H9 (cell line): Measurements from ENCODE around the gene PIP4P1. TPM values are rescaled to one million over a fixed set of nuclear protein-coding genes. Genes with fewer than 3 reads are reported as not detected.

Source experiments
- DNase-seq: peaks from one replicate; pipeline ENCODE4 v3.0.0-alpha.2; 2017
- H2AFZ ChIP-seq: one replicate; pipeline ENCODE4 v1.6.1; 2013; ENCODE audit warnings: mild to moderate bottlenecking, low read length, control low read depth, moderate library complexity
- H2AK5ac ChIP-seq: 2 replicates; pipeline ENCODE4 v1.6.1; 2013; ENCODE audit warnings: low read length, control low read depth, mixed read lengths; ENCODE audit not compliant: insufficient read length
- H2BK120ac ChIP-seq: one replicate; pipeline ENCODE4 v1.6.1; 2013; ENCODE audit warnings: low read depth, mild to moderate bottlenecking, low read length, control low read depth, inconsistent platforms; ENCODE audit not compliant: poor library complexity, severe bottlenecking
- H2BK12ac ChIP-seq: 2 replicates; pipeline ENCODE4 v1.6.1; 2013; ENCODE audit warnings: low read length, control low read depth, mixed read lengths, low read depth; ENCODE audit not compliant: insufficient read length
- H2BK15ac ChIP-seq: 2 replicates; pipeline ENCODE4 v1.6.1; 2013; ENCODE audit warnings: low read depth, low read length, control low read depth
- H2BK20ac ChIP-seq: one replicate; pipeline ENCODE4 v1.6.1; 2013; ENCODE audit warnings: low read depth, mild to moderate bottlenecking, low read length, control low read depth, inconsistent platforms; ENCODE audit not compliant: poor library complexity, severe bottlenecking
- H2BK5ac ChIP-seq: 2 replicates; pipeline ENCODE4 v1.6.1; 2013; ENCODE audit warnings: low read length, control low read depth, mixed read lengths; ENCODE audit not compliant: insufficient read length
- H3K14ac ChIP-seq: 2 replicates; pipeline ENCODE4 v1.6.1; 2013; ENCODE audit warnings: low read length, control low read depth; ENCODE audit not compliant: insufficient read depth
- H3K18ac ChIP-seq: 2 replicates; pipeline ENCODE4 v1.6.1; 2013; ENCODE audit warnings: low read depth, mild to moderate bottlenecking, mixed read lengths, low read length, control low read depth; ENCODE audit not compliant: insufficient read length
- H3K23ac ChIP-seq: 2 replicates; pipeline ENCODE4 v1.6.1; 2013; ENCODE audit warnings: low read length, control low read depth, mixed read lengths, low read depth; ENCODE audit not compliant: insufficient read length
- H3K23me2 ChIP-seq: 2 replicates; pipeline ENCODE4 v1.6.1; 2013; ENCODE audit warnings: low read depth, mild to moderate bottlenecking, mixed read lengths, low read length, control low read depth; ENCODE audit not compliant: insufficient read length, poor library complexity, severe bottlenecking
- H3K27ac ChIP-seq: 2 replicates; pipeline ENCODE4 v1.5.1; 2013; ENCODE audit warnings: low read length, control low read depth, mixed read lengths, low read depth; ENCODE audit not compliant: insufficient read length
- H3K27me3 ChIP-seq: 2 replicates; pipeline ENCODE4 v1.6.1; 2013; ENCODE audit warnings: low read length, control low read depth, inconsistent platforms; ENCODE audit not compliant: insufficient read depth
- H3K4ac ChIP-seq: 2 replicates; pipeline ENCODE4 v1.6.1; 2013; ENCODE audit warnings: low read depth, mild to moderate bottlenecking, control low read depth, inconsistent platforms, low read length, moderate library complexity
- H3K4me1 ChIP-seq: 2 replicates; pipeline ENCODE4 v1.6.1; 2013; ENCODE audit warnings: low read length, control low read depth, inconsistent platforms; ENCODE audit not compliant: insufficient read depth
- H3K4me2 ChIP-seq: 2 replicates; pipeline ENCODE4 v1.6.1; 2013; ENCODE audit warnings: low read length, control low read depth, mixed read lengths; ENCODE audit not compliant: insufficient read length, insufficient read depth
- H3K56ac ChIP-seq: 2 replicates; pipeline ENCODE4 v1.6.1; 2013; ENCODE audit warnings: low read depth, mild to moderate bottlenecking, mixed read lengths, low read length, control low read depth; ENCODE audit not compliant: insufficient read length
- H3K79me1 ChIP-seq: 2 replicates; pipeline ENCODE4 v1.6.1; 2013; ENCODE audit warnings: low read depth, mild to moderate bottlenecking, moderate library complexity, low read length, control low read depth, inconsistent platforms; ENCODE audit not compliant: insufficient read depth, poor library complexity, severe bottlenecking
- H3K79me2 ChIP-seq: 2 replicates; pipeline ENCODE4 v1.6.1; 2013; ENCODE audit warnings: low read length, control low read depth, inconsistent platforms; ENCODE audit not compliant: insufficient read depth
- H3K9ac ChIP-seq: 2 replicates; pipeline ENCODE4 v1.6.1; 2013; ENCODE audit warnings: low read length, control low read depth, mixed read lengths; ENCODE audit not compliant: insufficient read length; ENCODE audit errors: extremely low read depth
- H3K9me3 ChIP-seq: one replicate; pipeline ENCODE4 v1.6.1; 2013; ENCODE audit warnings: low read depth, low read length, inconsistent platforms; ENCODE audit not compliant: control insufficient read depth
- H3T11ph ChIP-seq: one replicate; pipeline ENCODE4 v1.6.1; 2013; ENCODE audit warnings: mild to moderate bottlenecking, low read length, control low read depth, inconsistent platforms
- H4K20me1 ChIP-seq: one replicate; pipeline ENCODE4 v1.6.1; 2013; ENCODE audit not compliant: control insufficient read depth, insufficient read length, insufficient read depth
- H4K5ac ChIP-seq: 2 replicates; pipeline ENCODE4 v1.6.1; 2013; ENCODE audit warnings: low read depth, mild to moderate bottlenecking, mixed read lengths, low read length, control low read depth; ENCODE audit not compliant: insufficient read length
- H4K8ac ChIP-seq: replicated peaks from 2 replicates; pipeline ENCODE4 v1.6.1; 2013; ENCODE audit warnings: low read length, control low read depth, mixed read lengths, low read depth; ENCODE audit not compliant: insufficient read length
- H4K91ac ChIP-seq: 2 replicates; pipeline ENCODE4 v1.6.1; 2013; ENCODE audit warnings: low read depth, mild to moderate bottlenecking, moderate library complexity, mixed read lengths, low read length, control low read depth; ENCODE audit not compliant: insufficient read length
- H3K27ac Mint-ChIP-seq, 3 experiments: 2 replicates in 2 of 3; 3 replicates in 1 of 3; pipeline ENCODE4 v1.8.0; 2020 to 2021; ENCODE audit warnings: mixed read lengths in 3 of 3, mild to moderate bottlenecking in 1 of 3, moderate library complexity in 1 of 3
- H3K27me3 Mint-ChIP-seq: 2 replicates; pipeline ENCODE4 v1.8.0; 2021; ENCODE audit warnings: low read depth, mild to moderate bottlenecking, moderate library complexity, mixed read lengths
- H3K36me3 Mint-ChIP-seq, 3 experiments: 2 replicates in 2 of 3; 3 replicates in 1 of 3; pipeline ENCODE4 v1.8.0; 2020 to 2021; ENCODE audit warnings: low read depth in 3 of 3, mixed read lengths in 3 of 3; ENCODE audit not compliant: insufficient read depth in 1 of 3
- H3K4me1 Mint-ChIP-seq, 2 experiments: 2 replicates each; pipeline ENCODE4 v1.8.0; 2020; ENCODE audit warnings: mixed read lengths in 2 of 2
- H3K4me3 Mint-ChIP-seq, 2 experiments: 2 replicates in 1 of 2; 3 replicates in 1 of 2; pipeline ENCODE4 v1.8.0; 2020 to 2021; ENCODE audit warnings: mild to moderate bottlenecking in 2 of 2, mixed read lengths in 2 of 2, moderate library complexity in 1 of 2
- H3K9me3 Mint-ChIP-seq, 2 experiments: 2 replicates in 1 of 2; 3 replicates in 1 of 2; pipeline ENCODE4 v1.8.0; 2020; ENCODE audit warnings: mild to moderate bottlenecking in 2 of 2, mixed read lengths in 2 of 2, moderate library complexity in 1 of 2
- WGBS: extraction: QIAGEN DNeasy Blood & Tissue Kit; methylation state at CpG from one replicate; pipeline ENCODE4 v1.1.7; 2013; ENCODE audit warnings: missing lambda C conversion rate, low lambda C conversion rate, mixed read lengths; ENCODE audit not compliant: insufficient read length; ENCODE audit errors: extremely low coverage; 5-methylcytosine and 5-hydroxymethylcytosine counted together
- total RNA-seq: library from RNA; stranded (reverse); gene quantifications from 2 replicates; pipeline ENCODE4 v1.2.1, GENCODE V29; 2021
- TF ChIP-seq, protein P1 (sequence below): fragments of 200-600 bp; sonication (generic); conservative IDR thresholded peaks from 3 replicates; pipeline ENCODE4 v1.8.0; 2021; ENCODE audit warnings: antibody characterized with exemption, mild to moderate bottlenecking

Gene PIP4P1
- total RNA-seq, 1 experiment from 2014 or later, result 41.6 TPM

DNA sequence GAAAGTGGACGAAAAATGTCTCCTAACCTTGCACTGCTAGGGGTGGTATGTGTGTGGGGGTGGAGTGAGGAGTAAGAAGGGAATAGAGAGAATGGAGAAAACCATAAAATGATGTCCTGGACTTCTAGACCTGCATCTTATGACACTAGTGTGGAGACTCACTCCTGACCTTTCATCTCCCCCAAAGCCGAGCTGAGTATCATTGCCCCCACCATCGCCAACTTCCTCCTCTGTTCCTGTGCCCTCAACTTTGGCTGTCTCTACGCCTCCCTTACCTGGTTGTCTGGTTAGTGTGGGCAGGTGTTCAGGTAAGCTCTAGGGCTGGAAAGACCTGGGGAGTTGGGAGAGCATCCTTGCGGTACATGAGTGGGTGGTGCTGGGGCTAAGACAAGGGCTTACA lies 20.8 kb downstream of the PIP4P1 start:
- no peaks in the 10 kb centered on the region for H3K9me3 ChIP-seq
- no peak overlapping the region for H3K4ac ChIP-seq
- H2BK5ac ChIP-seq, result no peak overlapping the region
- H3K14ac ChIP-seq, result no peak overlapping the region
- H2BK12ac ChIP-seq, result no peak overlapping the region
- H3K4me1 Mint-ChIP-seq, result peaks cover 17 to 20% of the 10 kb centered on the region in 2 experiments
- no peak overlapping the region for H4K91ac ChIP-seq
- peaks cover 6 to 7% (median 6%) of the 10 kb centered on the region in 3 experiments; a peak in 3 of 7 replicates for H3K36me3 Mint-ChIP-seq
- H2AFZ ChIP-seq, result no peak overlapping the region
- H4K20me1 ChIP-seq, result no peaks in the 10 kb centered on the region
- H2BK120ac ChIP-seq, result no peak overlapping the region
- H3K27ac Mint-ChIP-seq, result no peak overlapping the region
- H3T11ph ChIP-seq, result no peak overlapping the region
- no peaks in the 10 kb centered on the region; the same call in 1 of the 2 replicates for H3K79me2 ChIP-seq
- TF ChIP-seq, protein P1, sequence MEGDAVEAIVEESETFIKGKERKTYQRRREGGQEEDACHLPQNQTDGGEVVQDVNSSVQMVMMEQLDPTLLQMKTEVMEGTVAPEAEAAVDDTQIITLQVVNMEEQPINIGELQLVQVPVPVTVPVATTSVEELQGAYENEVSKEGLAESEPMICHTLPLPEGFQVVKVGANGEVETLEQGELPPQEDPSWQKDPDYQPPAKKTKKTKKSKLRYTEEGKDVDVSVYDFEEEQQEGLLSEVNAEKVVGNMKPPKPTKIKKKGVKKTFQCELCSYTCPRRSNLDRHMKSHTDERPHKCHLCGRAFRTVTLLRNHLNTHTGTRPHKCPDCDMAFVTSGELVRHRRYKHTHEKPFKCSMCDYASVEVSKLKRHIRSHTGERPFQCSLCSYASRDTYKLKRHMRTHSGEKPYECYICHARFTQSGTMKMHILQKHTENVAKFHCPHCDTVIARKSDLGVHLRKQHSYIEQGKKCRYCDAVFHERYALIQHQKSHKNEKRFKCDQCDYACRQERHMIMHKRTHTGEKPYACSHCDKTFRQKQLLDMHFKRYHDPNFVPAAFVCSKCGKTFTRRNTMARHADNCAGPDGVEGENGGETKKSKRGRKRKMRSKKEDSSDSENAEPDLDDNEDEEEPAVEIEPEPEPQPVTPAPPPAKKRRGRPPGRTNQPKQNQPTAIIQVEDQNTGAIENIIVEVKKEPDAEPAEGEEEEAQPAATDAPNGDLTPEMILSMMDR, result no peak
- H2BK15ac ChIP-seq, result no peak overlapping the region
- H3K27me3 Mint-ChIP-seq, result 0 out of 2 replicates have a peak, but pooled peaks cover 1% of the 10 kb centered on the region
- no peak overlapping the region; a peak in 1 of 5 replicates for H3K4me3 Mint-ChIP-seq
- H3K18ac ChIP-seq, result no peak overlapping the region
- H3K23ac ChIP-seq, result no peak overlapping the region
- no peak overlapping the region for H3K9ac ChIP-seq
- no peak overlapping the region for H3K4me2 ChIP-seq
- no peak overlapping the region for H4K8ac ChIP-seq
- no peak for DNase-seq
- H3K79me1 ChIP-seq, result no peaks in the 10 kb centered on the region
- H3K9me3 Mint-ChIP-seq, result peaks cover 0 to 4% of the 10 kb centered on the region in 2 experiments; a peak in 2 of 5 replicates
- H3K56ac ChIP-seq, result no peak overlapping the region
- no peak overlapping the region for H3K27ac ChIP-seq
- H4K5ac ChIP-seq, result no peak overlapping the region
- WGBS, result no CpG with 5 or more reads among the region's 5 CpGs
- H2AK5ac ChIP-seq, result no peak overlapping the region
- no peaks in the 10 kb centered on the region for H3K27me3 ChIP-seq
- no peaks in the 10 kb centered on the region for H3K4me1 ChIP-seq
- no peak overlapping the region for H2BK20ac ChIP-seq
- no peaks in the 10 kb centered on the region for H3K23me2 ChIP-seq
